VCaP (cell line): Measurements from ENCODE around the gene ZNF777.
"Not testable (repeated sequence)": the region's sequence is repeated elsewhere in the genome, so short reads cannot be mapped to it uniquely, and the experiment has no call there.

Experiments used
- H3K27ac ChIP-seq: fragments of 450-650 bp; 2 replicates; pipeline ENCODE4 v1.5.1; 2017
- CTCF ChIP-seq: fragments of 450-650 bp; conservative IDR thresholded peaks from 2 replicates; pipeline ENCODE4 v1.5.1; 2017; ENCODE audit warnings: mild to moderate bottlenecking, moderate library complexity

ZNF777 gene

GRCh38 chr7:149498811-149499210 lies 37.9 kb upstream of the ZNF777 start:
- no peak; the same call in 1 of the 2 replicates for TF ChIP-seq CTCF
- H3K27ac ChIP-seq: no peak overlapping the region

- peak; percentile 90 for TF ChIP-seq CTCF
- peak within 1 kb of the TSS; percentile 92 for H3K27ac ChIP-seq
Observed at GRCh38 chr7:149497467-149498261, 36.8 kb upstream of the ZNF777 start, which contains the start of gene ZNF746. Gene ZNF746, minus strand, starts transcription at chr7:149497809. Its CDS starts 273 bp downstream, at chr7:149497536.

- H3K27ac ChIP-seq: peak overlapping the region; percentile 92
- TF ChIP-seq CTCF: no peak
Observed at GRCh38 chr7:149496642-149497391, 36.0 kb upstream of the ZNF777 start.

- peak overlapping the region; percentile 92 for H3K27ac ChIP-seq
- TF ChIP-seq CTCF: no peak
Observed at GRCh38 chr7:149495785-149496641, 35.2 kb upstream of the ZNF777 start.

GRCh38 chr7:149494738-149495368 lies 34.0 kb upstream of the ZNF777 start:
- peak overlapping the region; percentile 92; the same call in 1 of the 2 replicates for H3K27ac ChIP-seq
- no peak for TF ChIP-seq CTCF

- not testable (repeated sequence) for H3K27ac ChIP-seq
Observed at GRCh38 chr7:149493975-149494374, 33.1 kb upstream of the ZNF777 start.

- H3K27ac ChIP-seq: no peak overlapping the region
- TF ChIP-seq CTCF: no peak
Observed at GRCh38 chr7:149493366-149493765, 32.5 kb upstream of the ZNF777 start.
